OCI-LY3 (cell line): ENCODE results near the gene SEC24D.

Experiments used
- EZH2phosphoT487 ChIP-seq: fragments of 200-600 bp; shearing (Covaris generic); IDR thresholded peaks from 2 replicates; pipeline ENCODE4 v1.6.1; 2018; ENCODE audit warnings: antibody characterized with exemption, mixed run types, low read depth
- TF ChIP-seq, protein P1 (sequence below): fragments of 200-600, 300-600 bp; sonication (generic); IDR thresholded peaks from 2 replicates; pipeline ENCODE4 v1.5.1; 2014; ENCODE audit warnings: antibody characterized with exemption, low read length, low read depth

DNA sequence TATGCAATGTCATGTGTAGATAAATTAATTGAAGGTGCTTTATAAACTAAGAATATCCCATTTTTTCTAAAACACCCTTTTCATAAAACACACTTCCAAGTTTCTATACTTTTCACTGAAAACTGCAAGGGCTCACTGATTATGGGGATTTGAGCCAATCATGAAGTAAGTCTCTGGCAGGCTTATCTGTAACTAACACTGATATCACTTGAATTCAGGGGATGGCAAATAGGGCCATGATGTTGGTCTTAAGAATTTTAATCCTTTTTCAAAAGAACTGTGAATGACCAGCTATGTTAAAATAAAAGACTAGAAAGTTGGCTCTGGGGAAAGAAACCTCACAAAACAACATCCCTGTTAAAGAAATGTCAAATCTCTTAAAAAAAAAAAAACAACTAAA is 13.0 kb upstream of the SEC24D start:
- TF ChIP-seq, protein P1, sequence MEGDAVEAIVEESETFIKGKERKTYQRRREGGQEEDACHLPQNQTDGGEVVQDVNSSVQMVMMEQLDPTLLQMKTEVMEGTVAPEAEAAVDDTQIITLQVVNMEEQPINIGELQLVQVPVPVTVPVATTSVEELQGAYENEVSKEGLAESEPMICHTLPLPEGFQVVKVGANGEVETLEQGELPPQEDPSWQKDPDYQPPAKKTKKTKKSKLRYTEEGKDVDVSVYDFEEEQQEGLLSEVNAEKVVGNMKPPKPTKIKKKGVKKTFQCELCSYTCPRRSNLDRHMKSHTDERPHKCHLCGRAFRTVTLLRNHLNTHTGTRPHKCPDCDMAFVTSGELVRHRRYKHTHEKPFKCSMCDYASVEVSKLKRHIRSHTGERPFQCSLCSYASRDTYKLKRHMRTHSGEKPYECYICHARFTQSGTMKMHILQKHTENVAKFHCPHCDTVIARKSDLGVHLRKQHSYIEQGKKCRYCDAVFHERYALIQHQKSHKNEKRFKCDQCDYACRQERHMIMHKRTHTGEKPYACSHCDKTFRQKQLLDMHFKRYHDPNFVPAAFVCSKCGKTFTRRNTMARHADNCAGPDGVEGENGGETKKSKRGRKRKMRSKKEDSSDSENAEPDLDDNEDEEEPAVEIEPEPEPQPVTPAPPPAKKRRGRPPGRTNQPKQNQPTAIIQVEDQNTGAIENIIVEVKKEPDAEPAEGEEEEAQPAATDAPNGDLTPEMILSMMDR, result no peak
- TF ChIP-seq EZH2phosphoT487, result no peak
